Activated T-cell treated with anti-CD3 and anti-CD28 coated beads, Interleukin-2, amount 50 U/mL, for 1 hour (primary cell): ENCODE results near the gene TNFSF8.

Experiments used
- DNase-seq: peaks from one replicate; pipeline ENCODE4 v3.0.0-alpha.2; 2020

Gene TNFSF8

DNA sequence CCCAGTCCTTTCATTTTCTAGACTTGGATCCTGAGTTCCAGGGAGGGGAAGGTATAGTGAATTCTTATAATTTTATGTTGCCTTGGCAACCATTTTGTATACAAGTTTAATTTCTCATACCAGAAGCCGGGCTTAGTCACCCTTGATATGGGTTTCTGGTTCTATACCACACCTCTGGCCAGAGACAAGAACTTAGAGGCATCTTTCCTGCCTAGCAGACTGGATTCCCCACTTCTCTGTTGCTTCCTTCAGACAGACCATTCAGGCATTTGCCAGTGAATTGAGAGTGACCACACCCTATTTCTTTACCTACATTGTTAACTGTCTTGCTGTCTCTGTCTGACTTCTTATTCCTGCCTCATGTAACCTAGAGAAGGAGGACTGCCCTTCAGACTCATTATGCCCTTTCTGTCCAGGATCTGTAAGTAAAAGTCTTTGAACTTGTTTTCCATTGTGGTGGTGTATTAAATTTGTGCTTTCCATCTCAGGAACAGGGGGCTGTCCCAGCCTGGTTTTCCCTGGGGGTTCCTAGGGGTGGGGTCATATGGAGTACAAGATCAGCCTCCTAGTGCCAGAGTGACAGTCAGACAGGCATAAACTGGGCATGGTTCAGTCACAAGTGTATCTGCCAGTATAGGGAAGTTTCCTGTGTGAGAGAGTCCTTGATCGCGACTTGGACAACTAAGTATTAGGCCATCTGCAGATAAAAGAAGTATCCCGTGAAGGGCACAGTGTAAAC is 27.4 kb downstream of the TNFSF8 start:
- DNase-seq = no peak

DNA sequence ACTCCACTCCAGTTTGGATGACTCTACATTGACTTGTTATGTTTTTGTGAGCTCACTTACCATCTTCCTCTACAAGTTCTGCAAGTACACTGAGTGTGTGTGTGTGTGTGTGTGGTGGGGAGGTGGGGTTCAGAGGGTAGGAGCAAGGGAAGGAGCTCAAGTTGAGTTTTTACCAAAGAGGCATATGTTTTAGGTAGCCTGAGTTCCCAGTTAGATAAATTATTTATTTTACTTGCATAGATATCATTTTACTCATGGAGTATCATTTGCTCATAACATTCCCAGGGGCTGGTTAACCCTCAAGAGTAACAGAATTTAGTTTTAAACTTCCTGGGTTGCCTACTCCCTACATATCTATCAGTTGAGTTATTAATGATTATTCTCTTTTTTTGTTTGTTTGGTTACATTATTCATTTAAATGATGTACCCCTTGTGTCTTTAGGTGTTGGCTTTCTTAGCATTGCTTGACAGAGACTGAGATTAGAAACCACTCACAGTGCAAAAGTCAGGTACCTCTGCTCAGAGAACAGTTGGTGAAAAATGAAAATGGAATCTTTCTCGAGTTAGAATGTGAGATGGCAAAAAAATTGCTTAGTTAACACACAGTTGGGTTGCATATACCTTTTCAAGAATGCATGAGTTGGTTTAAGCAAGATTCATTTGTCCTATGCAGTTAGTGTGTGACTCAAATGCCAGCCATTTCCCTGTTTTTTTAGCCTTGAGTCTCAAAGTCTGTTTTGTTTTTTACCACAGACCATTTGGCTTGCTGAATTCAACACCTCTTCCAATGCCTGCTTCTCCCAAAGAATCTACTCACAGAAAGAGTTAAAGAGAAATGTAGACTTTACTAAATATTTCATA is 29.2 kb downstream of the TNFSF8 start:
- no peak for DNase-seq

DNA sequence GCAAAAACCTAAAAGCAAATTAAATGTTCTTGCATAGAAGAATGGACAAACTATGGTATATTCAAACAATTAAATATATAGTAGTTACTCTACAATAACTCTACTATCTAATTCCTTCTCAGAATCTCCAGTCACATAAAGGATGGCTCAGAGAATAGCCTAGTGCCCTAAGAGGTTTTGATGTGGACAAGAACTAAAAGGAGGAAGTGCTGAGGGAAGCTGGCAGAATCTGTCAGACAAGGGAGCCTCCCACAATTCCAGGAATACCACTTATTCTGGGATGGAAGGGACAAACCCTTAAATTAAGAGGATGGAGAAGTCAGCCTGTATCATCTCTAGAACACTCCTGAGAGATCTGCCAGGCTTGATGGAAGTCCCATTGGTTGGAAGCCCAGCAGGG is 30.4 kb downstream of the TNFSF8 start:
- no peak for DNase-seq

DNA sequence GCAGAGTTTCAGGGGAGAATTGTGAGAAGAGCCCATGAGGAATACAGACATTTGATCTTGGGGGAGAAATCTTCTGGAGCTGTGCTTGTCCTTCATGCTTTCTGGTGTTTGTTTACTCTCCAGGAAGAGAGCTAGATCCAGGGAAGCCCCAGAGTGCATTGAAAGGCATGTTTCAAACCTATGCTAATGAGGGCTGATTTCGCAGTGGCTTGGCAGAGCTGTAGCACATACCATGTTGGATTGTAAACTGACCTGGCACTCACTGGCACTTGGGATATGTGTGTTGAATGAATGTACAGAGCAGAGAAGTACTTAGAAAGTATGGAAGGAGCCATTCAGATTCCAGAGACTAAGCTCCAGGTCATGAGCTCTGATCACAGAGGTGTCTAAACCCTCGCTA is 30.9 kb downstream of the TNFSF8 start:
- DNase-seq = no peak

DNA sequence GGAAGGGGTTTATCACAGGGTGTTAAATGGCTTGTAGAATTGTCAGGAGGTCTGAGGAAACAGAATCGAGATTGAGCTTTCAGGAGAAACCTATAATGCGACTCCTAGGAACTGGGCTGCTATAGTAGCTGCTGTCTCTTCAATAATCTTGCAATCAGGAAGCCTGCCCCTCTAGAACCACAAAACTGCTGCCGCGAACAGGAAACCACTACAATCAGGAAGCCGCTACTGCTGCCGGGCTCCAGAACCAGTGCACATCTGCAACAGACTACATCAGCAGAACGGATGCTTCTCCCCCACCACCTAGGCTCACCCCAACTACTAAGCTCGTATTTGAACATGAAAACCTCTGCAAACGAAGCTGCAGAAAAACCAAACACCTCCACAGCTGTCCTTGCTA is 31.6 kb downstream of the TNFSF8 start:
- peak; percentile 74 for DNase-seq

DNA sequence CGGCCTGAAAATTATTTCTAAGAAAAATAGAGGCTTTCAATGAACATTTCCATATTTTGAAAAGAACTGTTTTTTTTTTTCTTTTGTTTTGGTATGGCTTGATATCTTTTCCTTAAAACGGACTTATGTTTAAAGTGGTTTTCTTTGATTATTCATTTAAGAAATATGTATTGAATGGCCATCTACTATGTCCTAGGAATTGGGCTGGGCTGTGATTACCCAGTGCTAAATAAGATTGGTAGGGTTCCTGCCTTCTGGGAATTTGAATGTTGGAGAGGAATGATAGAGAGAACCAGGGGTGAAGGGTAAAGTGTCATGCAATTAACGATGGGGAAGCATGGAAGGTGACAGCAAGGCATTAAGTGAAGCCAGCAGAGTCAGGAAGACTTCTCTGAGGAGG is 33.2 kb downstream of the TNFSF8 start:
- no peak for DNase-seq

DNA sequence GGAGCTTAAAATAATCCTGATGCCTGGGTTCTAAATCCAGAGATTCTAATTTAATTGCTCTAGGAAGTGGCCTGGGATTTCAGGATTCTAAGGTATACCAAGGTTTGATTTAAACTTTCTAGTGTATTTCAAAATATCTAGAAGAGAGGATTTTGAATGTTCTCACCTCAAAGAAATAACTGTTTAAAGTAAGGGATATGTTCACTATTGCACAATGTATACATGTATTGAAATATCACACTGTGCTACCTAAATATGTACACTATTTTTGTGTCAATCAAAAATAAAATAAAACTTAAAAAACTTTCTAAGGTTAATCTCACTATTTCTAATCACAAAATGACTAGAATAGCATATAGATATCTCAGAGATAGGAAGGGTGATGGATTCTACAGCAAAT is 34.0 kb downstream of the TNFSF8 start:
- no peak for DNase-seq

DNA sequence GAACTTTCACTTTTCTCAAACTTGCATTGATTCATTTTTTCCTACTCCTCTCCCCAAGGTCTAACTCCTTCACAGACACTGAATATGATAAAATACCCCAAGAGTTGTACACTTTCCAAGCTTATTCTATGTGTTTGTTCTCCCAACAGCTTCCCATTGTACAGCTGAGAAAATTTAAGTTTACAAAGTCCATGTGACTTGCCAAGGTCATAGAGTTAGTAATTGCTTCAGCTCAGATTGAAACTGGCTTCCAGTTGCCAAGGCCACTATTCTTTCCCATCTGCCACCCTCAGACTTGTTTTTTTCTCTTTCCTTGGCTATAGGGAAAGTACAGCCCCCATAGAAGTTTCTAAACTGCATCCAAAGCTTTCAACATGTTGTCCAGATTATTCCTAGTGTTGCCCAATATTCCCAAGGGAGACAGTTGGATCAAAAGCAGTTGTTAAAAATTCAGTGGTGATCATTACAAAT is 34.8 kb downstream of the TNFSF8 start:
- no peak for DNase-seq

DNA sequence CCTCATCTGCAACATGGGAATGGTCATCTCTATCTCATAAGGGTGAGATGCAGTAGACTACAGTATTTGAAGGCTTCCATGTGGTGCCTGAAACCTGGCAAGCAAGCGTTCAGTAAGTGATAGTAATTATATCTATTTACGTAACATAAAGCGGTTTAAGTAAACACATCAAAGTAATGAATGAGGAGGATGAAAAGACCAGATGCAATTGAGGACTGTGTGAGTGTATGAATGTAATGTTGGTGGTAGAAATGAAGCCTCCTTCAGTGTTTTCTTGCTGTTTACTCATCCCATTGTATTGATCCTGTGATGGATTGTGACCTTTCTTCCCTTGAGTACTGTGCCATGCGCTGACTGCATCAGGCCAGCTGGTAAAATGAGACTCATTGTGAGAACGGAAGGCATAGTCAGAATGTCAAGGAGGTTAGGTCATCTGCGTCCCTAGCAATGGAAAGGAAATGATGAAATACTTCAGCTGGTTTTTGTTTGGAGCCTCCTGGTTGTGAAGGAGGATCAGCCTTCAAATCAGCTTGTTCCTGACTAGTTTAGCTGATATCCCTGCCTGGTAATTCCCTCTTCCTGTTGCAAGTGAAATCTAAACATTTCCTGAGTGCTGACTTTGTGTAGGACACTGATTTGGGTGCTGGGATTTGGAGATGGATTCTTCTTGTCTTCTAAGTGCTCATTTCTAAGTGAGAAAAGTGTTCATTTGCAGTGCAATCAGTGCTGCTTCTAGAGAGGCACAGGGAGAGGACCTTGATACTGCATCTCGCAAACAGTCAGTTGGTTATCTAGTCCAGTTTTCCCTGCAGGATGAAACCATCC is 35.6 kb downstream of the TNFSF8 start:
- no peak for DNase-seq

DNA sequence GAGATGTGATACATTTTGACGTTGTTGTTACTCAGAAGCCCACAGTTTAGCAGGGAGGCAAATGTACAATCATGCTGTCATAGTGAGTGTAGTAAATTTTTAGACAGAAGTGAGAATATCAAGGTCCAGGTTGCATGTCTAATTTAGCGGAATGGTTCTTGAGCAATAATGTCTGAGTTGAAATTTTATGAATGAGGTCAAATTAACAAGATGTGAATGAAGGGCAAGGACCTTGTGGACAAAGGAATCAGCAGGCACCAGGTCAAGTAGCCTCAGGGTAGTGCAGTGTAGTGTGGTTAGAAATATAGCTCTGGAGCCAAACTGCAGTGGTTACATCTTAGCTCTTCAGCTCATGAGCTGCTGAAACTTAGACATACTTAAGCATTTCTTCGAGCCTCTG is 36.2 kb downstream of the TNFSF8 start:
- no peak for DNase-seq

DNA sequence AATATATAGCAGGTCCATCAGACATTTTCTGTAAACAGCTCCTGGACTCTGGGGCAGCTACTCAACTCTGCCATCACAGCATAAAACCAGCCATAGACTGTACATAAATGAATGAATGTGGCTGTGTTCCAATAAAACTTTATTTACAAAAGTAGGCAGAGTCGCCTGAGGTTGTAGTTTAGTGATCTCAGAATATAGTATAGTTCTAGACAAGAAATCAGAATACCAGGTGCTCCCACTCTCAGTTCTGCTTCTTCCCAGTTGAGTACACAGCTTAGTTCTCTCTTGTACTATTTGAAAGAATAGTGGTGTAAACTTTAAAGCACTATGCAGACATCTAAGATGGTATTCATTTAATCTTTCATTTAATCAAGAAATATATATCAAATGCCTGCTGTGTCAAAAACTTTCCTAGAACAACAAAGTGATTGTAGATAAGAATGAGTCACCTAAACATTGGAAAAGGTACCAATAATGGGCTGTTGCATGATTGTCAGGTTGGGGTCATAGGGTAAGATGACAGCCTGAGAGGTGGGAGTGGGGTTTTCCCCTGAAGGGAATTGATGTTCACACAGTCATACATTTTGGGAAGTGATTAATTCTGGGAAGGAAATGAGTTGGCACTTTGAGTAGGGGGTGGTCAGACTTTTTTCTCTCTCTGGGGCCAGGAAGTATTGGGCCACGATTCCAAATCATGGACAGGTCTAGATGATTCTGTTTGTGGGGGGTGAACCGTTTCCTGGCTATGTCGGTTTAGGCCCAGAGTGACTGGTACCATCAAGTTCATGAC is 37.0 kb downstream of the TNFSF8 start:
- no peak for DNase-seq

DNA sequence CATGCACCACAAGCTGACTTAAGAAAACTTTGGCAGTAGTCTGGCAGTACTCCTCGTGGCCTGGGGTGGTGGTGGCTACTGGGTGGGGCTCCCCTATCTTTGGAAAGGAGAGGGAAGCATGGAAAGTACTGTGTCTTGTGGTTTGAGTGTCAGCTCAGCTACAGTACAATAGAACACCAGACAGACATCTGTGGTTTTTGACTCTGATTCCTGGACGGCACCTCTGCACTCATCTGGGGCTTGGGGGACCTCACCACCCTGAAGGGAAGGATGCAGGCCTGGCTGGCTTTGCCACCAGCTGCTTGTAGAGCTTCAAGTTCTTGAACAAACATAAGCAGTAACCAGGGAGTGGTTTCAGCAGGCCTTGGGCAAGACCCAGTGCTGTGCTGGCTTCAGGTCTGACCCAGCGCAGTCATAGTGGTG is 40.6 kb downstream of the TNFSF8 start:
- DNase-seq = no peak

DNA sequence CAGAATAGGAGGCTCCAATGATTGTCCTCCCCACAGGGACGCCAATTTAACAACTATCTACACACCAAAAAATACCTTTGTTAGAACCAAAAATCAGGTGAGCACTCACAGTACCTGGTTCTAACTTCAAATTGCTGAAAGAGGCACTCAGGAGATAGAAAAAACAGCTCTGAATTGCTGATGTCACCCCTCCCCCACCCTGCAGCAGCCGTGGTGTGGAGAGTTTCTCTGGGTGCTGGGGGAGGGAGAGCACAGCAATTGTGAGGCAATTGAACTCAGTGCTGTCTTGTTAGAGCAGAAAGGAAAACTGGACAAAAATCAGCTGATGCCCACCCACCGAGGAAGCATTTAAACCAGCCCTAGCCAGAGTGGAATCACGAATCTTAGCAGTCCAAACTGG is 41.8 kb downstream of the TNFSF8 start:
- DNase-seq = no peak

DNA sequence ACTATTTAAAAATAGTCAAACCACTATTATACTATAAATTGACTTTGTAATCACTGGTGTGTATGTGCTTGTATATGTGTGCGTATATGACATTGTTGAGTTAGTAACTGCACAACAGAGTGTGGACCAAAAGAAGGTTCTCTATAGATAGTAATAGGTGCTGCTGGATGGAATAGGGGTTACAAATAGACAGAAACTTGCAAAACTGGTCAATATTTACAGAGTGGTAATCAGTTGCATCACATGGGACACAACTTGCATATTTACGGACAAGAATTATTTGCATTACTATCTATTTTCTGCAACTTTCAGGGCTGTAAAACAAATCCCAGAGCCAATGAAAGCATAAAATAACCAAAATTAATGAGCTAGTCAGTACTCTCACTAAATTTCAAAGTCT is 42.4 kb downstream of the TNFSF8 start:
- no peak for DNase-seq

DNA sequence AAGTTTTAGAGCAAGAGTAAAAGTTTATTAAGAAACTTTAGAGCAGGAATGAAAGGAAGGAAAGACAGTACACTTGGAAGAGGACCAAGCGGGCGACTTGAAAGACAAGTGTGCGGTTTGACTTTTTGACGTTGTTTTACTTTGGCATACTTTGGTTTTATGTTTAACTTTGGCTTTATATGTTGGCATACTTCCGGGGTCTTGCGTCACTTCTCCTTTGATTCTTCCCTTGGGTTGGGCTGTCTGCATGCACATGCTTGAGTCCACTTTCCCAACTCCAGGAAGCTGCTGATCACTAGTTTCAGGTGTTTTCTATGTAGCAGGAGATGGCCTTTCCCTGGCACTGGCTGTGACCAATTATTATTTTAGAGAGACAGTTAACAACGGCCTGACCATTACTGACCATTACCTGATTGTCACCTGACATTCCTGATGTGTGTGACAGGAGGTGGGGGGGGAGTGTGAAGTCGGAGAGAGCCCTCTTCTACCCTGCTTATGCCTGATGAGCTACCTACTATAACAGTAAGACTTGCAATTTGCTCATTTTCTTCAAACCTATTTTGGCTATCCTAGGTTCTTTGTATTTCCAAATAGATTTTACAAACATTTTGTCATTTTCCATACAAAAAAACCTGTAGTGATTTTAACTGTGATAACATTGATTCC is 45.5 kb downstream of the TNFSF8 start:
- no peak for DNase-seq

DNA sequence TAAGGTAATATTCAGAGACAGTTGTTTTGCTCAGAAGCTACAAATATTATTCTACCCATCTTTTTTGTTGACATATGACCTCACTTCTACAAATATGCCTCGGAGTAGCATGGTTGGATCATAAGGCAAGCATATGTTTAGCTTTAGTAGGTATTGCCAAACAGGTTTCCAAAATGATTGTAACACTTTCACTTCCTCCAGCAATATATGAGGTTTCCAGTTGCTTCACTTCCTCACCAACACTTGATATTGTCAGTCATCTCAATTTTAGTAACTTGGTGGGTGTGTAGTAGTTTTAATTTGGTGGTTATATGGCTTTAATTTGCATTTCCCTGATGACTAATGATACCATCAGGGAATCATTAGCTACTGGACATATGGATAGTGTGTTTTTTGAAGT is 46.7 kb downstream of the TNFSF8 start:
- no peak for DNase-seq

DNA sequence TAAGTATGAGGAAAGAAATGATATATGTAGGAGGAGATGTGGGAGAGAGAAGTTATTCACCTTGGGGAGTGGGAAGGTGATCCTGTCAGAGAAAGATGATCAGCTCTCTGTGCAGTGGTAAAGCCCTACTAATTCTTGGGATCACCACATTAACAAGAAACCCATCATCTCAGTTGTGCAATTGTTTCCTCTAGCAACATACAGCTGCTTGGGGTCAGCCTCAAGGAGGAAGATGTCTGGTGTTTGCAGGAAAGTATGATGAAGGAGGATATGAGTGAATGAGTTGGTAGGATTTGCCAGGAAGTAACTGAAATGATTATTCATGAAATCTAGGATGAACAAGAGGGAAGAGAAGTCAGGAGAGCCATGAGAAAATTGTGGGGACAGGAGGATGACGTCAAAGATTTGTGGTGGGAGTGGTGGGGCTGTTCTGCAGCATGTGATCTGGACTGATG is 50.1 kb downstream of the TNFSF8 start:
- no peak for DNase-seq

DNA sequence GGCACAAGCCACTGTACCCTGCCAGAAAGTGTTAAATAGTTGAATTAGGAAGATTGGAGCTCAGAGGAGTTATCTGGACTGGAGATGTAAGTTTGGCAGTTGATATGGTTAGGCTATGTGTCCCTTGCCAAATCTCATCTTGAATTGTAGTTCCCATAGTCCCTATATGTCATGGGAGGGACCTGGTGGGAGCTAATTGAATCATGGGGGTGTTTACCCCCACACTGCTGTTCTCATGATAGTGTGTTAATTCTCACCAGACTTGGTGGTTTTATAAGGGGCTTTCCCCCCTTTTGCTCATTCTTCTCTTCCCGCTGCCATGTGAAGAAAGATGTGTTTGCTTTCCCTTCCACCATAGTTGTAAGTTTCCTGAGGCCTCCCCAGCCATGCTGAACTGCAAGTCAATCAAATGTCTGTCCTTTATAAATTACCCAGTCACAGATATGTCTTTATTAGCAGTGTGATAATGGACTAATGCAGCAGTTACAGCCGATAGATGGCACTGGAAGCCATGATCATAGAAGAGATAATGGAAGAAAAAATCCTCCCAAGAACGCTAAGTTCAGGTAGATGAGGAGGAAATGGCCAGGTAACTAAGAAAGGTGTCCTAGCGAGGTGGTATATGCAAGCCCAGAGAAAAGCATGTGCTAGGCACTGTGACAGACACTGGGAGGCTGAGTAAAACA is 51.4 kb downstream of the TNFSF8 start:
- no peak for DNase-seq

DNA sequence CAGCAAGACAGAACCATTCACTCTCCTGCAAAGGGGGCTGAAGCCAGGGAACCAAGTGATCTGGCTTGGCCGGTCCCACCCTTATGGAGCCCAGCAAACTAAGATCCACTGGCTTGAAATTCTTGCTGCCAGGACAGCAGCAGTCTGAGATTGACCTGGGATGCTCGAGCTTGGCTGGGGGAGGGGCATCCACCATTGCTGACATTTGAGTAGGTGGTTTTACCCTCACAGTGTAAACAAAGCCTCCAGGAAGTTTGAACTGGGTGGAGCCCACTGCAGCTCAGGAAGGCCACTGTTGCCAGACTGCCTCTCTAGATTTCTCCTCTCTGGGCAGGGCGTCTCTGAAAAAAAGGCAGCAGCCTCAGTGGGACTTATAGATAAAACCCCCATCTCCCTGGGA is 60.5 kb downstream of the TNFSF8 start:
- DNase-seq = no peak

DNA sequence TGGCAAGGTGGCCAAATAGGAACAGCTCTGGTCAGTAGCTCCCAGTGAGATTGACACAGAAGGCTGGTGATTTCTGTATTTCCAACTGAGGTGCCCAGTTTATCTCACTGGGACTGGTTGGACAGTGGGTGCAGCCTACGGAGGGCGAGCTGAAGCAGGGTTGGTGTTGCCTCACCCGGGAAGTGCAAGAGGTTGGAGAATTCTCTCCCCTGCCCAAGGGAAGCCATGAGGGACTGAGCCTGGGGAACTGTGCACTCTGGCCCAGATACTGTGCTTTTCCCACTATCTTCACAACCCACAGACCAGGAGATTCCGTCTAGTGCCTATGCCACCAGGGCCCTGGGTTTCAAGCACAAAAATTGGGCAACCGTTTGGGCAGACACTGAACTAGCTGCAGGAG is 61.0 kb downstream of the TNFSF8 start:
- DNase-seq = no peak

DNA sequence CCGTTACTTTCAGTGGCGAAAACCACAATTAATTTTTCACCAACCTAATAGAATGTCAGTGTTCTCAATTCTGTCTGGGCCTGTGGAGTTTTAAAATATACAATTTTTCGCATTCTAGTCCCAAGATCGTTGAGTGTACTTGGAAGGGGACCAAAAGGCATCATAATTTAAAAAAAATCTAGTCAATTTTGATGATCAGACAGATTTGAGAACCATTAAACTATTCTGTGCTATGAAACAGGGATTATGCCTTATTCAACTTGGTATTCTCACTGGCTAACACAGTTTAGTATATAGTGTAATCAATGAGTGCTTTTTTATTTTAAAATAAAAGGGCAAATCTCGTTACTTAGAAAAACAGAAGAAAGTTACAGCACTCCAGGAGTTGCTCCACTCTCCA is 63.1 kb downstream of the TNFSF8 start:
- no peak for DNase-seq
